ENCODE data around the gene GPAT3. TPM values are rescaled to one million over a fixed set of nuclear protein-coding genes. Genes with fewer than 3 reads are reported as not detected.

GPAT3 gene
- polyA plus RNA-seq, 4 donors = 12.9 to 22.4 (median 18.6) TPM

- WGBS, 3 donors = 79 to 91% (median 87%) methylated on average over 11 of the region's 11 CpGs
- Histone ChIP-seq H3K27me3 (ENCODE audit: control insufficient read depth in 3 of 3, insufficient read depth in 3 of 3, low read length in 3 of 3) (peaks cover 0 to 1% (median 0%) of the 10 kb centered on the region in 3 donors), H3K4me3 (ENCODE audit: low read depth in 1 of 3, low read length in 3 of 3) (no peak overlapping the region), H3K9me3 (ENCODE audit: control insufficient read depth in 2 of 2, insufficient read depth in 1 of 2, low read depth in 1 of 2, low read length in 1 of 2) (peaks cover 0 to 29% of the 10 kb centered on the region in 2 donors), H3K27ac (ENCODE audit: low read depth in 1 of 3, low read length in 2 of 3) (no peak overlapping the region), H3K36me3 (ENCODE audit: control insufficient read depth in 3 of 3, insufficient read depth in 2 of 3, low read depth in 1 of 3, low read length in 3 of 3) (no peaks in the 10 kb centered on the region), H3K4me1 (ENCODE audit: control insufficient read depth in 3 of 3, insufficient read depth in 2 of 3, low read depth in 1 of 3, low read length in 2 of 3) (peaks cover 0 to 8% (median 0%) of the 10 kb centered on the region in 3 donors)
- no peak for DNase-seq
- FAIRE-seq = no peak
Measured at GRCh38 chr4:83626245-83626836, 90.4 kb downstream of the GPAT3 start.

- Histone ChIP-seq H3K36me3 (ENCODE audit: control insufficient read depth in 3 of 3, insufficient read depth in 2 of 3, low read depth in 1 of 3, low read length in 3 of 3) (no peaks in the 10 kb centered on the region), H3K4me3 (ENCODE audit: low read depth in 1 of 3, low read length in 3 of 3) (no peak overlapping the region), H3K4me1 (ENCODE audit: control insufficient read depth in 3 of 3, insufficient read depth in 2 of 3, low read depth in 1 of 3, low read length in 2 of 3) (peaks cover 0 to 8% (median 0%) of the 10 kb centered on the region in 3 donors), H3K27me3 (ENCODE audit: control insufficient read depth in 3 of 3, insufficient read depth in 3 of 3, low read length in 3 of 3) (no peaks in the 10 kb centered on the region), H3K27ac (ENCODE audit: low read depth in 1 of 3, low read length in 2 of 3) (peak overlapping the region; percentile 46 to 86 (median 72)), H3K9me3 (ENCODE audit: control insufficient read depth in 2 of 2, insufficient read depth in 1 of 2, low read depth in 1 of 2, low read length in 1 of 2) (peaks cover 0 to 10% of the 10 kb centered on the region in 2 donors)
- DNase-seq = peak; percentile 93 to 98
- WGBS, 3 donors = 10 to 37% (median 22%) methylated on average over 6 of the region's 6 CpGs
- FAIRE-seq = no peak
Measured at GRCh38 chr4:83629945-83630721, 94.2 kb downstream of the GPAT3 start.

- H3K4me1 ChIP-seq (ENCODE audit: control insufficient read depth in 3 of 3, insufficient read depth in 2 of 3, low read depth in 1 of 3, low read length in 2 of 3) = peaks cover 0 to 8% (median 0%) of the 10 kb centered on the region in 3 donors
- H3K9me3 ChIP-seq (ENCODE audit: control insufficient read depth in 2 of 2, insufficient read depth in 1 of 2, low read depth in 1 of 2, low read length in 1 of 2) = peaks cover 0 to 10% of the 10 kb centered on the region in 2 donors
- DNase-seq = peak in 1 of 2 donors; percentile 17
- H3K27me3 ChIP-seq (ENCODE audit: control insufficient read depth in 3 of 3, insufficient read depth in 3 of 3, low read length in 3 of 3) = no peaks in the 10 kb centered on the region
- FAIRE-seq = no peak
- peak overlapping the region in 1 of 3 donors; percentile 72 for H3K27ac ChIP-seq (ENCODE audit: low read depth in 1 of 3, low read length in 2 of 3)
- no peaks in the 10 kb centered on the region for H3K36me3 ChIP-seq (ENCODE audit: control insufficient read depth in 3 of 3, insufficient read depth in 2 of 3, low read depth in 1 of 3, low read length in 3 of 3)
- no peak overlapping the region for H3K4me3 ChIP-seq (ENCODE audit: low read depth in 1 of 3, low read length in 3 of 3)
- 57 to 90% (median 84%) methylated on average over 2 of the region's 2 CpGs for WGBS, 3 donors
Measured at GRCh38 chr4:83631066-83631465, 95.2 kb downstream of the GPAT3 start.

- peaks cover 0 to 7% (median 0%) of the 10 kb centered on the region in 3 donors for H3K27me3 ChIP-seq (ENCODE audit: control insufficient read depth in 3 of 3, insufficient read depth in 3 of 3, low read length in 3 of 3)
- WGBS, 3 donors = 89 to 93% (median 90%) methylated on average over 8 of the region's 8 CpGs
- H3K27ac ChIP-seq (ENCODE audit: low read depth in 1 of 3, low read length in 2 of 3) = no peak overlapping the region
- H3K9me3 ChIP-seq (ENCODE audit: control insufficient read depth in 2 of 2, insufficient read depth in 1 of 2, low read depth in 1 of 2, low read length in 1 of 2) = no peaks in the 10 kb centered on the region
- H3K4me1 ChIP-seq (ENCODE audit: control insufficient read depth in 3 of 3, insufficient read depth in 2 of 3, low read depth in 1 of 3, low read length in 2 of 3) = no peaks in the 10 kb centered on the region
- FAIRE-seq (no peak), DNase-seq (no peak)
- H3K4me3 ChIP-seq (ENCODE audit: low read depth in 1 of 3, low read length in 3 of 3) = no peak overlapping the region
- no peaks in the 10 kb centered on the region for H3K36me3 ChIP-seq (ENCODE audit: control insufficient read depth in 3 of 3, insufficient read depth in 2 of 3, low read depth in 1 of 3, low read length in 3 of 3)
Measured at GRCh38 chr4:83636930-83637329, 101.0 kb downstream of the GPAT3 start.

- H3K27me3 ChIP-seq (ENCODE audit: control insufficient read depth in 3 of 3, insufficient read depth in 3 of 3, low read length in 3 of 3) = peaks cover 0 to 14% (median 0%) of the 10 kb centered on the region in 3 donors
- DNase-seq = peak; percentile 84 to 87
- H3K4me3 ChIP-seq (ENCODE audit: low read depth in 1 of 3, low read length in 3 of 3) = no peak overlapping the region
- FAIRE-seq = peak; percentile 90
- H3K9me3 ChIP-seq (ENCODE audit: control insufficient read depth in 2 of 2, insufficient read depth in 1 of 2, low read depth in 1 of 2, low read length in 1 of 2) = no peaks in the 10 kb centered on the region
- no peak overlapping the region for H3K27ac ChIP-seq (ENCODE audit: low read depth in 1 of 3, low read length in 2 of 3)
- 20 to 25% (median 21%) methylated on average over 5 of the region's 5 CpGs for WGBS, 3 donors
- no peaks in the 10 kb centered on the region for H3K36me3 ChIP-seq (ENCODE audit: control insufficient read depth in 3 of 3, insufficient read depth in 2 of 3, low read depth in 1 of 3, low read length in 3 of 3)
- H3K4me1 ChIP-seq (ENCODE audit: control insufficient read depth in 3 of 3, insufficient read depth in 2 of 3, low read depth in 1 of 3, low read length in 2 of 3) = no peaks in the 10 kb centered on the region
Measured at GRCh38 chr4:83639849-83640493, 104.1 kb downstream of the GPAT3 start.

GRCh38 chr4:83643036-83643435, 107.1 kb downstream of the GPAT3 start:
- Histone ChIP-seq H3K27me3 (ENCODE audit: control insufficient read depth in 3 of 3, insufficient read depth in 3 of 3, low read length in 3 of 3) (peaks cover 0 to 14% (median 0%) of the 10 kb centered on the region in 3 donors), H3K4me1 (ENCODE audit: control insufficient read depth in 3 of 3, insufficient read depth in 2 of 3, low read depth in 1 of 3, low read length in 2 of 3) (no peaks in the 10 kb centered on the region), H3K4me3 (ENCODE audit: low read depth in 1 of 3, low read length in 3 of 3) (no peak overlapping the region), H3K9me3 (ENCODE audit: control insufficient read depth in 2 of 2, insufficient read depth in 1 of 2, low read depth in 1 of 2, low read length in 1 of 2) (no peaks in the 10 kb centered on the region), H3K27ac (ENCODE audit: low read depth in 1 of 3, low read length in 2 of 3) (no peak overlapping the region), H3K36me3 (ENCODE audit: control insufficient read depth in 3 of 3, insufficient read depth in 2 of 3, low read depth in 1 of 3, low read length in 3 of 3) (no peaks in the 10 kb centered on the region)
- 73 to 81% (median 79%) methylated on average over 4 of the region's 4 CpGs for WGBS, 3 donors
- DNase-seq (no peak), FAIRE-seq (no peak)

GRCh38 chr4:83644677-83645659, 109.1 kb downstream of the GPAT3 start:
- no peaks in the 10 kb centered on the region for H3K4me1 ChIP-seq (ENCODE audit: control insufficient read depth in 3 of 3, insufficient read depth in 2 of 3, low read depth in 1 of 3, low read length in 2 of 3)
- no peak overlapping the region for H3K4me3 ChIP-seq (ENCODE audit: low read depth in 1 of 3, low read length in 3 of 3)
- WGBS, 3 donors = 0 to 1% (median 0%) methylated on average over 5 of the region's 5 CpGs
- H3K27me3 ChIP-seq (ENCODE audit: control insufficient read depth in 3 of 3, insufficient read depth in 3 of 3, low read length in 3 of 3) = peaks cover 0 to 14% (median 0%) of the 10 kb centered on the region in 3 donors
- H3K27ac ChIP-seq (ENCODE audit: low read depth in 1 of 3, low read length in 2 of 3) = no peak overlapping the region
- H3K36me3 ChIP-seq (ENCODE audit: control insufficient read depth in 3 of 3, insufficient read depth in 2 of 3, low read depth in 1 of 3, low read length in 3 of 3) = no peaks in the 10 kb centered on the region
- peak; percentile 68 to 70 for DNase-seq
- FAIRE-seq = peak; percentile 85
- no peaks in the 10 kb centered on the region for H3K9me3 ChIP-seq (ENCODE audit: control insufficient read depth in 2 of 2, insufficient read depth in 1 of 2, low read depth in 1 of 2, low read length in 1 of 2)

All from small intestine (tissue), 7 donors.